GM18502 (cell line): ENCODE data around the gene POFUT2.

ENCODE experiments used
- ATAC-seq: cut with Tn5 transposase; IDR thresholded peaks from one replicate; pipeline ENCODE4 v1.9.1; 2021; ENCODE audit warnings: mild to moderate bottlenecking; ENCODE audit not compliant: unreplicated experiment, poor library complexity

Gene POFUT2

GRCh38 chr21:45286671-45287437, 841 bp downstream of the POFUT2 start:
- ATAC-seq: no peak

GRCh38 chr21:45285266-45285931, 2.3 kb downstream of the POFUT2 start:
- ATAC-seq: no peak

GRCh38 chr21:45284456-45284741, 3.3 kb downstream of the POFUT2 start:
- no peak for ATAC-seq

- no peak for ATAC-seq
Measured at GRCh38 chr21:45283611-45284455, 3.9 kb downstream of the POFUT2 start.

GRCh38 chr21:45283035-45283610, 4.6 kb downstream of the POFUT2 start:
- ATAC-seq: no peak

- no peak for ATAC-seq
Measured at GRCh38 chr21:45282283-45283034, 5.2 kb downstream of the POFUT2 start.

- no peak for ATAC-seq
Measured at GRCh38 chr21:45281411-45282282, 6.0 kb downstream of the POFUT2 start.

GRCh38 chr21:45280969-45281368, 6.7 kb downstream of the POFUT2 start:
- no peak for ATAC-seq

- no peak for ATAC-seq
Measured at GRCh38 chr21:45280178-45280821, 7.4 kb downstream of the POFUT2 start.

- ATAC-seq: no peak
Measured at GRCh38 chr21:45279446-45280177, 8.1 kb downstream of the POFUT2 start.

GRCh38 chr21:45278156-45278911, 9.4 kb downstream of the POFUT2 start:
- ATAC-seq: no peak

- ATAC-seq: no peak
Measured at GRCh38 chr21:45277101-45278045, 10.3 kb downstream of the POFUT2 start.

- ATAC-seq: no peak
Measured at GRCh38 chr21:45276596-45276995, 11.1 kb downstream of the POFUT2 start.

- ATAC-seq: no peak
Measured at GRCh38 chr21:45270306-45270821, 17.3 kb downstream of the POFUT2 start.

- ATAC-seq: no peak
Measured at GRCh38 chr21:45269861-45270260, 17.8 kb downstream of the POFUT2 start.

GRCh38 chr21:45267390-45267760, 20.3 kb downstream of the POFUT2 start:
- no peak for ATAC-seq
